GM21390 (cell line): ENCODE results near the gene SULF2.

Experiments used
- ATAC-seq: cut with Tn5 transposase; IDR thresholded peaks from one replicate; pipeline ENCODE4 v1.9.1; 2021; ENCODE audit not compliant: unreplicated experiment

SULF2 gene

GRCh38 chr20:47785854-47786764 lies 828 bp upstream of the SULF2 start:
- no peak for ATAC-seq

- no peak for ATAC-seq
Measured at GRCh38 chr20:47784599-47785310, 526 bp downstream of the SULF2 start.

GRCh38 chr20:47783828-47784598 lies 1.3 kb downstream of the SULF2 start:
- ATAC-seq = no peak

- no peak for ATAC-seq
Measured at GRCh38 chr20:47782920-47783552, 2.2 kb downstream of the SULF2 start.

- ATAC-seq = no peak
Measured at GRCh38 chr20:47782076-47782475, 3.2 kb downstream of the SULF2 start.

GRCh38 chr20:47781632-47782031 lies 3.6 kb downstream of the SULF2 start:
- ATAC-seq = no peak

- no peak for ATAC-seq
Measured at GRCh38 chr20:47780720-47781389, 4.4 kb downstream of the SULF2 start.

- no peak for ATAC-seq
Measured at GRCh38 chr20:47778398-47779354, 6.6 kb downstream of the SULF2 start.

GRCh38 chr20:47777220-47777619 lies 8.1 kb downstream of the SULF2 start:
- no peak for ATAC-seq

- ATAC-seq = no peak
Measured at GRCh38 chr20:47776639-47777038, 8.6 kb downstream of the SULF2 start.

- ATAC-seq = no peak
Measured at GRCh38 chr20:47775841-47776240, 9.4 kb downstream of the SULF2 start.

- ATAC-seq = no peak
Measured at GRCh38 chr20:47775039-47775438, 10.2 kb downstream of the SULF2 start.

GRCh38 chr20:47774131-47774777 lies 11.0 kb downstream of the SULF2 start:
- ATAC-seq = no peak

- ATAC-seq = no peak
Measured at GRCh38 chr20:47773371-47773786, 11.9 kb downstream of the SULF2 start.

GRCh38 chr20:47770935-47771334 lies 14.3 kb downstream of the SULF2 start:
- ATAC-seq = no peak

- no peak for ATAC-seq
Measured at GRCh38 chr20:47768016-47768824, 17.1 kb downstream of the SULF2 start.

GRCh38 chr20:47765691-47766594 lies 19.3 kb downstream of the SULF2 start:
- ATAC-seq = no peak
